ENCODE data around the gene ANO10. TPM values are rescaled to one million over a fixed set of nuclear protein-coding genes. Genes with fewer than 3 reads are reported as not detected.

Gene ANO10
- total RNA-seq, 1 donor from 2014 or later, result 32.0 TPM

DNA sequence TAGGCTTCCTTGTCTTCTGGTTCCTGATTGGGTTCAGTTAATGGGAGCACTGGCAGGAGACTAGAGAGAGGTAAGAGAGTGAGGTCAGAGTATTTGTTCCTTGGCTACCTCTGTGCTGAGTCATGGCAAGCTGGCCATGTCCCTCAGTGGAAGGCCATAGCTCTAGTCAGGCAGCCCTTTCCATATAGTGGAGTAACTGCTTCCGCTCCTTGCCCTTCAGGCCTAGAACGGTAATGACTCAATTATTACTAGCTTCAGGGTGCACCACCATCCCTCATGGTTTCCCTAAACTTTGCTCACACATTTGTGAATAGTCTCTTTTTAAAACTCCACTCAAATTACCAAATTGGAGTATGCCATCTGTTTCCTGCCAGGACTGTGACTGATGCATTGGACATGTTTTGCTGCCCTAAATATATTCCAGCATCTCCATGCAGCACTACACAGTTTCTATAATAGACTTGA, 10.5 kb upstream of the ANO10 start:
- Mint-ChIP-seq H3K27me3 (ENCODE audit: low read depth) (no peaks in the 10 kb centered on the region), H3K4me1 (peaks cover 8% of the 10 kb centered on the region), H3K4me3 (no peak overlapping the region), H3K27ac (ENCODE audit: unreplicated experiment) (no peak overlapping the region), H3K36me3 (ENCODE audit: low read depth) (no peaks in the 10 kb centered on the region), H3K9me3 (no peaks in the 10 kb centered on the region)
- TF ChIP-seq, protein P1, sequence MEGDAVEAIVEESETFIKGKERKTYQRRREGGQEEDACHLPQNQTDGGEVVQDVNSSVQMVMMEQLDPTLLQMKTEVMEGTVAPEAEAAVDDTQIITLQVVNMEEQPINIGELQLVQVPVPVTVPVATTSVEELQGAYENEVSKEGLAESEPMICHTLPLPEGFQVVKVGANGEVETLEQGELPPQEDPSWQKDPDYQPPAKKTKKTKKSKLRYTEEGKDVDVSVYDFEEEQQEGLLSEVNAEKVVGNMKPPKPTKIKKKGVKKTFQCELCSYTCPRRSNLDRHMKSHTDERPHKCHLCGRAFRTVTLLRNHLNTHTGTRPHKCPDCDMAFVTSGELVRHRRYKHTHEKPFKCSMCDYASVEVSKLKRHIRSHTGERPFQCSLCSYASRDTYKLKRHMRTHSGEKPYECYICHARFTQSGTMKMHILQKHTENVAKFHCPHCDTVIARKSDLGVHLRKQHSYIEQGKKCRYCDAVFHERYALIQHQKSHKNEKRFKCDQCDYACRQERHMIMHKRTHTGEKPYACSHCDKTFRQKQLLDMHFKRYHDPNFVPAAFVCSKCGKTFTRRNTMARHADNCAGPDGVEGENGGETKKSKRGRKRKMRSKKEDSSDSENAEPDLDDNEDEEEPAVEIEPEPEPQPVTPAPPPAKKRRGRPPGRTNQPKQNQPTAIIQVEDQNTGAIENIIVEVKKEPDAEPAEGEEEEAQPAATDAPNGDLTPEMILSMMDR (conservative IDR thresholded peaks at IDR 0.05), result no peak
- DNase-seq (ENCODE audit: low read depth, low spot score), result no peak

DNA sequence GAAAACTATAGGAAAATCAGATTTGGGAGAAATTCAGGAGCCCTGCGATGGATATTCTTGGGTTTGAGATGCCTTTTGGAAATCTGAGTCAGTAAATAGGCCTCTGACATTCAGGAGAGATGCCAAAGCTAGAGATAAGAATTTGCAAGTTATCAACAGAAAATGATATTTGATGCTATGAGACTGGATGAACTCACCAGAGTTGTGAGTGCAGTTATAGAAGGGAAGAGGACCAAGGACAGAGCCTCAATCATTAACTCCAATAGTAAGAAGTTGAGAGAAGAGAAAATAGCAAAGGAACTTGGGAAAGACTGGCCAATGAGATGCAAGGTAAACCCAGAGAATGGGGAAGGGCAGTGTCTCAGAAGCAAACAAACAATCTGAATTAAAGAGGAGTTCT, 7.9 kb upstream of the ANO10 start:
- Mint-ChIP-seq H3K4me3 (no peak overlapping the region), H3K27me3 (ENCODE audit: low read depth) (no peaks in the 10 kb centered on the region), H3K27ac (ENCODE audit: unreplicated experiment) (no peak overlapping the region), H3K9me3 (no peaks in the 10 kb centered on the region), H3K36me3 (ENCODE audit: low read depth) (no peaks in the 10 kb centered on the region), H3K4me1 (peaks cover 8% of the 10 kb centered on the region)
- no peak for DNase-seq (ENCODE audit: low read depth, low spot score)
- TF ChIP-seq, protein P1 (conservative IDR thresholded peaks at IDR 0.05), result no peak

DNA sequence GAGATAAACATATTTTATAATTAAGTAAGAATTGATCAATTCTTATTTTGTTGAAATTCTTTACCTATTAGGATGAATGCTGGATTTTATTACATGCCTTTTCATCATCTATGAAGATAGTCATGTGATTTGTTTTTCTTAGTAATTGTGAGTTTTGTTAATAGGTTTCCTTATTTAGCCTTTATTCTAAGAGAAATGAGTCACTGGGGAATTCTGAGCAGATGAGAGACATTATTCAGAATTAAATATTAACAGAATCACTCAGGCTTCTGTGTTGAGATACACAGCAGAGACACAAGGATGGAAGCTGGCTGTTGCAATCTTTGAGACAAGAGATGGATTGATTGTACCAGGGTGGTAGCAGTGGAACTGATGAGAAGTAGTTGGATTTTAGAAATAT, 7.4 kb upstream of the ANO10 start:
- Mint-ChIP-seq H3K36me3 (ENCODE audit: low read depth) (no peaks in the 10 kb centered on the region), H3K27me3 (ENCODE audit: low read depth) (no peaks in the 10 kb centered on the region), H3K4me3 (no peak overlapping the region), H3K27ac (ENCODE audit: unreplicated experiment) (no peak overlapping the region), H3K4me1 (peaks cover 8% of the 10 kb centered on the region), H3K9me3 (no peaks in the 10 kb centered on the region)
- no peak for DNase-seq (ENCODE audit: low read depth, low spot score)
- TF ChIP-seq, protein P1 (conservative IDR thresholded peaks at IDR 0.05), result no peak

DNA sequence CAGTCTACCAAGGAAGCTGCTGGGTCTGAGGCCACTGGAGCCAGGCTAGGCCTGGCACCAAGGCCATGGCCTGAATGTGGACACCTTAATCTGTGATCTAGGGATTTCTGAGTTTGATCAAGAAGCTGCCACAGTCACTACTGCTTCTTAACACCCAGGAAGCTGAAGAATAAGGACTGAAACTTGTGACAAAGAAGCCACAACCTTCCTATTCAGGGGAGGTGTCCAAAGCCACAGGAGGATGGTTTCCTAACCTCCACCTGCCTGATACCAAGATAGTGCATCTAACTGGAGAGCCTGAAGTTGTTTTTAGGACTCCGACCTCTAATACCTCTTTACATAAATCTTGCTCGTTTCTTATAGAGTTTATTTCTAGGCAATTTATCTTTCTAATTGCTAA, 5.5 kb upstream of the ANO10 start:
- no peak for DNase-seq (ENCODE audit: low read depth, low spot score)
- no peaks in the 10 kb centered on the region for H3K27me3 Mint-ChIP-seq (ENCODE audit: low read depth)
- H3K36me3 Mint-ChIP-seq (ENCODE audit: low read depth), result no peaks in the 10 kb centered on the region
- TF ChIP-seq, protein P1 (conservative IDR thresholded peaks at IDR 0.05), result no peak
- peaks cover 13% of the 10 kb centered on the region for H3K4me1 Mint-ChIP-seq
- H3K9me3 Mint-ChIP-seq, result no peaks in the 10 kb centered on the region
- H3K4me3 Mint-ChIP-seq, result no peak overlapping the region
- H3K27ac Mint-ChIP-seq (ENCODE audit: unreplicated experiment), result no peak overlapping the region

DNA sequence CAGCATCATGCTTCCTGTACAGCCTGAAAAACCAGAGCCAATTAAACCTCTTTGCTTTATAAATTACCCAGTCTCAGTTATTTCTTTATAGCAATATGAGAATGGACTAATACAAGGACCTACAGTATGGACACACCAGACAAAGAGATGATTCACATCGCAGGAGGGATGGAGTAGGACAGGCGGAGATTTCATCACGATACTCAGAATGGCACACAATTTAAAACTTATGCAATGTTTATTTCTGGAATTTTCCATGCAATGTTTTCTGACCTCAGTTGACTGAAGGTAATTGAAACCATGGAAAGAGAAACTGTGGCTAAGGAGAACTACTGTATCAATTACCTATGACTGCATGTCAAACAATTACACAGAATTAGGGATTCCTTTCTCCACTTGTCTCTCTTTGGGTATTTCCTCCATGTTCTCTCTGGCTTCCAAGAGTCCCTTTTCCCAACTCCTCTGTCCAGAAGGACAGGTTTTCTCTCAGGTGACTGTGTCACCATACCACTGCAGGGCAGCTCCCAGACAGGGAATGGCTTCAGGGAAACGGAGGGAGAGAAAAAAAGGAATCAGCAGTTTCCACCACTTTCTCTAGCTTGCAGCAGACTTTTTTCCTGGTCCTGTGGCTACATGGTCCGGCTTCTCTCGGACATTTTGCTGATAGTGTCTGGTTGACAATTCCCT, 3.0 kb upstream of the ANO10 start:
- H3K27me3 Mint-ChIP-seq (ENCODE audit: low read depth), result no peaks in the 10 kb centered on the region
- H3K27ac Mint-ChIP-seq (ENCODE audit: unreplicated experiment), result no peak overlapping the region
- H3K36me3 Mint-ChIP-seq (ENCODE audit: low read depth), result no peaks in the 10 kb centered on the region
- peaks cover 22% of the 10 kb centered on the region for H3K4me1 Mint-ChIP-seq
- H3K4me3 Mint-ChIP-seq, result peak overlapping the region; percentile 7
- TF ChIP-seq, protein P1 (conservative IDR thresholded peaks at IDR 0.05), result no peak
- no peaks in the 10 kb centered on the region for H3K9me3 Mint-ChIP-seq
- no peak for DNase-seq (ENCODE audit: low read depth, low spot score)
